Neural cell (in vitro differentiated cells): ENCODE data around the gene LGR4. TPM values are rescaled to one million over a fixed set of nuclear protein-coding genes. Genes with fewer than 3 reads are reported as not detected.

ENCODE experiments used
- H2AFZ ChIP-seq: fragments of 200-600, 300-800 bp; sonication (generic), shearing (Covaris generic); 2 replicates; pipeline ENCODE4 v1.6.0; 2014; ENCODE audit warnings: low read depth, mild to moderate bottlenecking, antibody characterized with exemption, low read length, moderate library complexity
- H3F3A ChIP-seq: fragments of 200-600 bp; shearing (Covaris generic); 2 replicates; pipeline ENCODE4 v1.6.1; 2016; ENCODE audit warnings: mild to moderate bottlenecking, moderate library complexity, mixed read lengths, antibody characterized with exemption, low read length; ENCODE audit not compliant: insufficient read depth, poor library complexity, severe bottlenecking
- H3K27ac ChIP-seq: fragments of 200-600, 300-800 bp; sonication (generic), shearing (Covaris generic); 2 replicates; pipeline ENCODE4 v1.5.1; 2014; ENCODE audit warnings: mild to moderate bottlenecking, low read length, moderate library complexity
- H3K27me3 ChIP-seq: fragments of 300-800, 200-600 bp; sonication (generic), shearing (Covaris generic); 2 replicates; pipeline ENCODE4 v1.6.0; 2014; ENCODE audit warnings: mild to moderate bottlenecking, low read depth, low read length, moderate library complexity; ENCODE audit not compliant: insufficient read depth
- H3K36me3 ChIP-seq: fragments of 300-800, 200-600 bp; sonication (generic), shearing (Covaris generic); 2 replicates; pipeline ENCODE4 v1.5.1; 2014; ENCODE audit warnings: mild to moderate bottlenecking, antibody characterized with exemption, low read length, moderate library complexity; ENCODE audit not compliant: insufficient read depth
- H3K4me2 ChIP-seq: fragments of 300-800, 200-600 bp; sonication (generic), shearing (Covaris generic); 2 replicates; pipeline ENCODE4 v1.6.0; 2014; ENCODE audit warnings: mild to moderate bottlenecking, low read length
- H3K4me3 ChIP-seq: fragments of 300-800, 200-600 bp; sonication (generic), shearing (Covaris generic); 2 replicates; pipeline ENCODE4 v1.5.1; 2014; ENCODE audit warnings: mild to moderate bottlenecking, low read length, moderate library complexity
- H3K79me2 ChIP-seq: fragments of 200-600 bp; shearing (Covaris generic); replicated peaks from 2 replicates; pipeline ENCODE4 v1.6.0; 2014; ENCODE audit warnings: mild to moderate bottlenecking, low read length, moderate library complexity; ENCODE audit not compliant: insufficient read depth
- H3K9ac ChIP-seq: fragments of 300-800, 200-600 bp; sonication (generic), shearing (Covaris generic); 2 replicates; pipeline ENCODE4 v1.6.1; 2016; ENCODE audit warnings: mild to moderate bottlenecking, low read length, mixed read lengths
- H3K9me2 ChIP-seq: fragments of 200-600 bp; shearing (Covaris generic); 2 replicates; pipeline ENCODE4 v1.6.1; 2016; ENCODE audit warnings: mild to moderate bottlenecking, low read length, mixed read lengths; ENCODE audit not compliant: insufficient read depth
- H3K9me3 ChIP-seq: fragments of 200-600, 300-800 bp; sonication (generic), shearing (Covaris generic); 2 replicates; pipeline ENCODE4 v1.6.1; 2016; ENCODE audit warnings: mild to moderate bottlenecking, mixed run types, low read length, moderate library complexity, mixed read lengths
- H4K20me1 ChIP-seq: fragments of 200-600 bp; shearing (Covaris generic); 2 replicates; pipeline ENCODE4 v1.6.1; 2016; ENCODE audit warnings: mild to moderate bottlenecking, mixed run types; ENCODE audit not compliant: insufficient read depth
- EP300 ChIP-seq: fragments of 450-650 bp; conservative IDR thresholded peaks from 2 replicates; pipeline ENCODE4 v1.6.1; 2014; ENCODE audit warnings: antibody characterized with exemption, mild to moderate bottlenecking, moderate library complexity; ENCODE audit not compliant: poor library complexity, severe bottlenecking
- EZH2 ChIP-seq: fragments of 200-600, 300-800 bp; shearing (Covaris generic), sonication (generic); IDR thresholded peaks from 2 replicates; pipeline ENCODE4 v1.6.1; 2014; ENCODE audit warnings: antibody characterized with exemption, low read length, borderline replicate concordance, mild to moderate bottlenecking; ENCODE audit not compliant: insufficient read depth, poor library complexity, severe bottlenecking
- MXI1 ChIP-seq: fragments of 450-650 bp; conservative IDR thresholded peaks from 2 replicates; pipeline ENCODE4 v1.6.1; 2014; ENCODE audit warnings: antibody characterized with exemption, mild to moderate bottlenecking; ENCODE audit not compliant: poor library complexity, severe bottlenecking
- POLR2AphosphoS5 ChIP-seq: IDR thresholded peaks from 2 replicates; pipeline ENCODE4 v1.6.1; 2012
- RAD21 ChIP-seq: fragments of 450-650 bp; conservative IDR thresholded peaks from 2 replicates; pipeline ENCODE4 v1.6.1; 2014; ENCODE audit warnings: antibody characterized with exemption, mild to moderate bottlenecking, moderate library complexity
- SMC3 ChIP-seq: fragments of 450-650 bp; conservative IDR thresholded peaks from 2 replicates; pipeline ENCODE4 v1.6.1; 2014; ENCODE audit warnings: antibody characterized with exemption, mild to moderate bottlenecking, moderate library complexity; ENCODE audit not compliant: poor library complexity
- TAF1 ChIP-seq: IDR thresholded peaks from 2 replicates; pipeline ENCODE4 v1.6.1; 2012; ENCODE audit warnings: low read depth
- polyA plus RNA-seq: library from polyadenylated mRNA; depleted of rRNA; stranded (reverse); fragments of >200 nt; gene quantifications from 2 replicates; pipeline ENCODE4 v1.2.3, GENCODE V29; 2014
- TF ChIP-seq, protein P1 (sequence below): IDR thresholded peaks from 2 replicates; pipeline ENCODE4 v1.6.1; 2012; ENCODE audit warnings: borderline replicate concordance
- TF ChIP-seq, protein P2 (sequence below): fragments of 450-650 bp; IDR thresholded peaks from 2 replicates; pipeline ENCODE4 v1.5.1; 2014; ENCODE audit warnings: antibody characterized with exemption, mild to moderate bottlenecking, moderate library complexity; ENCODE audit not compliant: poor library complexity, severe bottlenecking

The LGR4 gene
- polyA plus RNA-seq, 1 donor from 2014 or later = 11.2 TPM

DNA sequence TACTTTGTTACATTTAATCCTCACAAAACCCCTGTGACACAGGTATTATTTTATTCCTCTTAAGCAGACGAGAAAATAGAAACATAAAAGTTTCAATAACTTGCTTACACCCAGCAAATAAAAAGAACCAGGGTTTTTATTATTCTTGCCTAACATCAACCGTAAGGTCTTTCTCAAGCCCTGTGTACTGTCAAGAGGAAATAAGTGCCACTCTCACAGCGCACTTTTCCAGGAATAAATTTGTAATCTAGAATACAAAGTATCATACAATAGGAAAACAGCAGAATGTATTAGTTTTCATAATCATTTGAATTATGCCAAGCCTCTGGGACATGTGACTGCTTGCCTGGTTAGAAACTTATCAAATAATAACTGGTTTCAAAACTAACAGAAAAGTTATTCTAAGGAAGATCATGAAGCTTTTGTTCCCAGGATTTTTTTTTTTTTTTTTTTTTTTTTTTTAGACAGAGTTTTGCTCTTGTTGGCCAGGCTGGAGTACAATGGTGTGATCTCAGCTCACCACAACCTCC is 117.0 kb downstream of the LGR4 start:
- H3K4me3 ChIP-seq = no peak overlapping the region
- H3K36me3 ChIP-seq = no peaks in the 10 kb centered on the region
- no peaks in the 10 kb centered on the region for H3F3A ChIP-seq
- no peak overlapping the region for H3K27ac ChIP-seq
- no peaks in the 10 kb centered on the region for H3K9me2 ChIP-seq
- no peaks in the 10 kb centered on the region for H3K9me3 ChIP-seq
- no peak overlapping the region for H2AFZ ChIP-seq
- no peaks in the 10 kb centered on the region for H4K20me1 ChIP-seq
- no peak overlapping the region for H3K4me2 ChIP-seq
- no peaks in the 10 kb centered on the region for H3K27me3 ChIP-seq
- TF ChIP-seq POLR2AphosphoS5 = no peak
- TF ChIP-seq RAD21 = no peak
- no peak for TF ChIP-seq EP300
- TF ChIP-seq SMC3 = no peak
- TF ChIP-seq, protein P1, sequence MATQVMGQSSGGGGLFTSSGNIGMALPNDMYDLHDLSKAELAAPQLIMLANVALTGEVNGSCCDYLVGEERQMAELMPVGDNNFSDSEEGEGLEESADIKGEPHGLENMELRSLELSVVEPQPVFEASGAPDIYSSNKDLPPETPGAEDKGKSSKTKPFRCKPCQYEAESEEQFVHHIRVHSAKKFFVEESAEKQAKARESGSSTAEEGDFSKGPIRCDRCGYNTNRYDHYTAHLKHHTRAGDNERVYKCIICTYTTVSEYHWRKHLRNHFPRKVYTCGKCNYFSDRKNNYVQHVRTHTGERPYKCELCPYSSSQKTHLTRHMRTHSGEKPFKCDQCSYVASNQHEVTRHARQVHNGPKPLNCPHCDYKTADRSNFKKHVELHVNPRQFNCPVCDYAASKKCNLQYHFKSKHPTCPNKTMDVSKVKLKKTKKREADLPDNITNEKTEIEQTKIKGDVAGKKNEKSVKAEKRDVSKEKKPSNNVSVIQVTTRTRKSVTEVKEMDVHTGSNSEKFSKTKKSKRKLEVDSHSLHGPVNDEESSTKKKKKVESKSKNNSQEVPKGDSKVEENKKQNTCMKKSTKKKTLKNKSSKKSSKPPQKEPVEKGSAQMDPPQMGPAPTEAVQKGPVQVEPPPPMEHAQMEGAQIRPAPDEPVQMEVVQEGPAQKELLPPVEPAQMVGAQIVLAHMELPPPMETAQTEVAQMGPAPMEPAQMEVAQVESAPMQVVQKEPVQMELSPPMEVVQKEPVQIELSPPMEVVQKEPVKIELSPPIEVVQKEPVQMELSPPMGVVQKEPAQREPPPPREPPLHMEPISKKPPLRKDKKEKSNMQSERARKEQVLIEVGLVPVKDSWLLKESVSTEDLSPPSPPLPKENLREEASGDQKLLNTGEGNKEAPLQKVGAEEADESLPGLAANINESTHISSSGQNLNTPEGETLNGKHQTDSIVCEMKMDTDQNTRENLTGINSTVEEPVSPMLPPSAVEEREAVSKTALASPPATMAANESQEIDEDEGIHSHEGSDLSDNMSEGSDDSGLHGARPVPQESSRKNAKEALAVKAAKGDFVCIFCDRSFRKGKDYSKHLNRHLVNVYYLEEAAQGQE = no peak
- TF ChIP-seq TAF1 = no peak
- no peak for TF ChIP-seq MXI1
- TF ChIP-seq, protein P2, sequence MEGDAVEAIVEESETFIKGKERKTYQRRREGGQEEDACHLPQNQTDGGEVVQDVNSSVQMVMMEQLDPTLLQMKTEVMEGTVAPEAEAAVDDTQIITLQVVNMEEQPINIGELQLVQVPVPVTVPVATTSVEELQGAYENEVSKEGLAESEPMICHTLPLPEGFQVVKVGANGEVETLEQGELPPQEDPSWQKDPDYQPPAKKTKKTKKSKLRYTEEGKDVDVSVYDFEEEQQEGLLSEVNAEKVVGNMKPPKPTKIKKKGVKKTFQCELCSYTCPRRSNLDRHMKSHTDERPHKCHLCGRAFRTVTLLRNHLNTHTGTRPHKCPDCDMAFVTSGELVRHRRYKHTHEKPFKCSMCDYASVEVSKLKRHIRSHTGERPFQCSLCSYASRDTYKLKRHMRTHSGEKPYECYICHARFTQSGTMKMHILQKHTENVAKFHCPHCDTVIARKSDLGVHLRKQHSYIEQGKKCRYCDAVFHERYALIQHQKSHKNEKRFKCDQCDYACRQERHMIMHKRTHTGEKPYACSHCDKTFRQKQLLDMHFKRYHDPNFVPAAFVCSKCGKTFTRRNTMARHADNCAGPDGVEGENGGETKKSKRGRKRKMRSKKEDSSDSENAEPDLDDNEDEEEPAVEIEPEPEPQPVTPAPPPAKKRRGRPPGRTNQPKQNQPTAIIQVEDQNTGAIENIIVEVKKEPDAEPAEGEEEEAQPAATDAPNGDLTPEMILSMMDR = no peak
- TF ChIP-seq EZH2 = no peak
- H3K9ac ChIP-seq = no peak overlapping the region
- H3K79me2 ChIP-seq = no peaks in the 10 kb centered on the region

DNA sequence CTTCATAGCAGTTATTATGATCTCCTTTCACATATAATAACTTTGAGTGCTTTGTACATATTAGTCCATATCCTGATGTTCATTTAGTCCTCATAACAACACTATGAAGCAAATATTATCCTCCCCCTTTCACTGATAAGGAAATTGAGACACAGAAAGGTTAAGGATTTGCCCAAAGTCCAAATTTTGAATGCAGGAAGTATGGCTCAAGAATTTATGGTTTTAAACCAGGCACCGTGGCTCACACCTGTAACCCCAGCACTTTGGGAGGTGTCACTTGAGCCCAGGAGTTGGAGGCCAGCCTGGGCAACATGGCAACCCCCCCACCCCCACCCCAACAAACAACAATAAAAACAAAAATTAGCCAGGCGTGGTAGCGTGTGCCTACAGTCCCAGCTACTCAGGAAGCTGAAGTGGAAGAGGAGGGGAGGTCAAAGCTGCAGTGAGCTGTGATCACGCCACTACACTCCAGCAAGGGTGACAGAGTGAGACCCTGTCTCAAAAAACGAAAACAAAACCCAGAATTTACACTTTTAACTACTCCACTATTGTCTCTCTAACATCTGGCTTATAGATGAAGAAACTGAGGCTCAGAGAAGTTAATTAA is 118.1 kb downstream of the LGR4 start:
- H3K27ac ChIP-seq = no peak overlapping the region
- no peak overlapping the region for H3K9ac ChIP-seq
- no peaks in the 10 kb centered on the region for H3K36me3 ChIP-seq
- TF ChIP-seq MXI1 = no peak
- TF ChIP-seq, protein P2 = no peak
- TF ChIP-seq EP300 = no peak
- TF ChIP-seq SMC3 = no peak
- TF ChIP-seq EZH2 = no peak
- no peak for TF ChIP-seq TAF1
- no peak for TF ChIP-seq RAD21
- TF ChIP-seq POLR2AphosphoS5 = no peak
- TF ChIP-seq, protein P1 = no peak
- H3K4me2 ChIP-seq = no peak overlapping the region
- no peaks in the 10 kb centered on the region for H3K79me2 ChIP-seq
- no peaks in the 10 kb centered on the region for H3K9me2 ChIP-seq
- H2AFZ ChIP-seq = no peak overlapping the region
- H3K9me3 ChIP-seq = no peaks in the 10 kb centered on the region
- H3F3A ChIP-seq = no peaks in the 10 kb centered on the region
- H3K4me3 ChIP-seq = no peak overlapping the region
- no peaks in the 10 kb centered on the region for H3K27me3 ChIP-seq
- H4K20me1 ChIP-seq = no peaks in the 10 kb centered on the region
